Ovary (tissue), 9 donors: Measurements from ENCODE around the gene DAP. TPM values are rescaled to one million over a fixed set of nuclear protein-coding genes. Genes with fewer than 3 reads are reported as not detected.

Source experiments
- DNase-seq, 5 donors: peaks; one replicate each; pipeline ENCODE4 v3.0.0-alpha.2; 2019 to 2020
- H3K27ac ChIP-seq, 2 donors: fragments of 200-600 bp; one replicate each; pipeline versions ENCODE4 v1.5.1 to v1.8.0; 2019 to 2022
- H3K27me3 ChIP-seq: fragments of 200-600 bp; one replicate; pipeline ENCODE4 v1.8.0; 2022
- H3K36me3 ChIP-seq: fragments of 200-600 bp; sonication (generic); one replicate; pipeline ENCODE4 v1.5.1; 2019
- H3K4me1 ChIP-seq: one replicate; pipeline ENCODE4 v1.8.1; 2013; ENCODE audit warnings: mild to moderate bottlenecking, moderate library complexity; ENCODE audit not compliant: insufficient read depth
- H3K4me3 ChIP-seq: fragments of 200-600 bp; sonication (generic); one replicate; pipeline ENCODE4 v1.5.1; 2017
- H3K9me3 ChIP-seq, 2 donors: fragments of 200-600 bp in 1 of 2; sonication (generic) in 1 of 2; one replicate each; pipeline versions ENCODE4 v1.5.1 to v1.8.1; 2013 to 2019; ENCODE audit warnings: mild to moderate bottlenecking in 1 of 2, moderate library complexity in 1 of 2
- EP300 ChIP-seq: sonication (generic); formaldehyde crosslinking; IDR thresholded peaks from one replicate; pipeline ENCODE4 v1.6.1; 2017; ENCODE audit warnings: antibody characterized with exemption
- POLR2A ChIP-seq: fragments of 450-650 bp; IDR thresholded peaks from one replicate; pipeline ENCODE4 v1.6.1; 2017; ENCODE audit warnings: antibody characterized with exemption, mild to moderate bottlenecking, moderate library complexity
- WGBS, 3 donors: extraction: QIAGEN DNeasy Blood & Tissue Kit in 1 of 3; methylation state at CpG; one replicate each; pipeline versions ENCODE4 v1.1.5 to v1.1.7; 2013 to 2017; 5-methylcytosine and 5-hydroxymethylcytosine counted together
- intact Hi-C, 4 donors: fragments of 100-400 bp; cut with DNase I; formaldehyde crosslinking; loops; one replicate each; pipeline versions ENCODE4 v1.11.0 to v1.15.1; 2022 to 2023
- polyA plus RNA-seq, 2 donors: library from polyadenylated mRNA; stranded (reverse); fragments of 200-250 nt in 1 of 2; fragments of 350-450 nt in 1 of 2; fragmentation: Illumina TruSeq in 1 of 2; extraction: RNeasy Lipid Tissue Mini Kit (QIAGEN cat#74804) in 1 of 2; gene quantifications; one replicate each; pipeline ENCODE4 v1.2.3, GENCODE V29; 2013 to 2014
- total RNA-seq, 7 donors: library from RNA; depleted of rRNA in 2 of 7; stranded (reverse); fragments of >200 nt in 2 of 7; fragmentation: NEBNext Ultra II Directional in 3 of 7; extraction: Animal tissue kit (Norgen Biotek cat#: 25700) in 3 of 7; gene quantifications; one replicate each; pipeline versions ENCODE4 v1.1.0 to v1.2.4, GENCODE V29; 2016 to 2023
- TF ChIP-seq, protein P1 (sequence below), 3 donors: fragments of 450-650 bp in 2 of 3; fragments of 200-600 bp in 1 of 3; IDR thresholded peaks; one replicate each; pipeline versions ENCODE4 v1.5.1 to v1.8.0; 2016 to 2022; ENCODE audit warnings: antibody characterized with exemption in 3 of 3, mild to moderate bottlenecking in 1 of 3
- donor health status: DM: no; HTN: no; CAD: no; lungs with moderate emphysema.
- donor health status: DM: no; HTN: no; CAD: no.
- donor health status: Bipolar disorder and iron deficiency.
- donor health status: DM: yes; HTN: yes; CAD: no.
- donor health status: DM: no; HTN: no; CAD: no.
- donor health status: DM: yes; HTN: yes; CAD: no.

DAP gene
- total and polyA plus RNA-seq, 9 donors = 32.0 to 159 (median 88.5) TPM

DNA sequence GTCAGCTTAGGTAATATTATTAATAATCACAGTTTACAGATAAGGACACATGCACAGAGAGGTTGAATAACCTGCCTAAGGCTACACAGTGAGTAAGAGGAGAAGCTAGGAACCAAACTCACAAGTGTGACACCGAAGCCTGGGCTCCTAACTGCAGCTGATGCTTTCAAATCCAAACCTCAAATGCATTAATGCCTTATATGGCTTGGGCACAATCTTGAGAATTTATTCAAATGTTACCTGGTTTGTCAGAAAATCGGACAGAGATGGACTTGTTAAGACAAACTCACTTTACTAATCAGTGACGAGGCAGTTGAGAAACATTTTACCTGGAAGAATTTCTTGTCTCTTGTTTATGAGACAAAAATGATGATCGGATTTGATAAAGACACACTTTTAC, 54.7 kb downstream of the DAP start:
- TF ChIP-seq, protein P1, sequence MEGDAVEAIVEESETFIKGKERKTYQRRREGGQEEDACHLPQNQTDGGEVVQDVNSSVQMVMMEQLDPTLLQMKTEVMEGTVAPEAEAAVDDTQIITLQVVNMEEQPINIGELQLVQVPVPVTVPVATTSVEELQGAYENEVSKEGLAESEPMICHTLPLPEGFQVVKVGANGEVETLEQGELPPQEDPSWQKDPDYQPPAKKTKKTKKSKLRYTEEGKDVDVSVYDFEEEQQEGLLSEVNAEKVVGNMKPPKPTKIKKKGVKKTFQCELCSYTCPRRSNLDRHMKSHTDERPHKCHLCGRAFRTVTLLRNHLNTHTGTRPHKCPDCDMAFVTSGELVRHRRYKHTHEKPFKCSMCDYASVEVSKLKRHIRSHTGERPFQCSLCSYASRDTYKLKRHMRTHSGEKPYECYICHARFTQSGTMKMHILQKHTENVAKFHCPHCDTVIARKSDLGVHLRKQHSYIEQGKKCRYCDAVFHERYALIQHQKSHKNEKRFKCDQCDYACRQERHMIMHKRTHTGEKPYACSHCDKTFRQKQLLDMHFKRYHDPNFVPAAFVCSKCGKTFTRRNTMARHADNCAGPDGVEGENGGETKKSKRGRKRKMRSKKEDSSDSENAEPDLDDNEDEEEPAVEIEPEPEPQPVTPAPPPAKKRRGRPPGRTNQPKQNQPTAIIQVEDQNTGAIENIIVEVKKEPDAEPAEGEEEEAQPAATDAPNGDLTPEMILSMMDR (IDR thresholded peaks at IDR 0.05) = no peak
- TF ChIP-seq EP300 (no peak), POLR2A (no peak)
- no peak for DNase-seq
- 94 to 95% (median 95%) methylated on average over 4 of the region's 4 CpGs for WGBS, 3 donors
- no peak overlapping the region for H3K27ac ChIP-seq
- peaks cover 17% of the 10 kb centered on the region for H3K4me1 ChIP-seq
- no peaks in the 10 kb centered on the region for H3K36me3 ChIP-seq
- no peaks in the 10 kb centered on the region for H3K9me3 ChIP-seq
- H3K27me3 ChIP-seq = no peaks in the 10 kb centered on the region
- no peak overlapping the region for H3K4me3 ChIP-seq
- intact Hi-C loops = no loop called here

GRCh38 chr5:10705747-10706146, 55.3 kb downstream of the DAP start:
- intact Hi-C loops = no loop called here
- DNase-seq = no peak
- WGBS, 3 donors = 90 to 95% (median 90%) methylated on average over 2 of the region's 2 CpGs
- TF ChIP-seq EP300 = no peak
- no peak for TF ChIP-seq POLR2A
- TF ChIP-seq, protein P1 (IDR thresholded peaks at IDR 0.05) = no peak
- Histone ChIP-seq H3K27me3 (no peaks in the 10 kb centered on the region), H3K9me3 (no peaks in the 10 kb centered on the region), H3K36me3 (no peaks in the 10 kb centered on the region), H3K4me1 (peaks cover 17% of the 10 kb centered on the region), H3K4me3 (no peak overlapping the region), H3K27ac (no peak overlapping the region)

- WGBS, 3 donors = 79 to 84% (median 83%) methylated on average over 10 of the region's 10 CpGs
- Histone ChIP-seq H3K27me3 (no peaks in the 10 kb centered on the region), H3K4me3 (no peak overlapping the region), H3K9me3 (no peaks in the 10 kb centered on the region), H3K4me1 (peaks cover 17% of the 10 kb centered on the region), H3K36me3 (no peaks in the 10 kb centered on the region), H3K27ac (no peak overlapping the region)
- intact Hi-C loops = no loop called here
- no peak for DNase-seq
- TF ChIP-seq, protein P1 (IDR thresholded peaks at IDR 0.05) = no peak
- TF ChIP-seq EP300 (no peak), POLR2A (no peak)
Measured at GRCh38 chr5:10704949-10705621, 55.9 kb downstream of the DAP start.

GRCh38 chr5:10703676-10704075, 57.4 kb downstream of the DAP start:
- DNase-seq = peak in 3 of 5 donors; percentile 37 to 50 (median 42)
- peaks cover 17% of the 10 kb centered on the region for H3K4me1 ChIP-seq
- H3K27me3 ChIP-seq = no peaks in the 10 kb centered on the region
- WGBS, 3 donors = 73 to 82% (median 75%) methylated on average over 5 of the region's 5 CpGs
- intact Hi-C loops = no loop called here
- no peak overlapping the region for H3K27ac ChIP-seq
- H3K9me3 ChIP-seq = no peaks in the 10 kb centered on the region
- TF ChIP-seq, protein P1 (IDR thresholded peaks at IDR 0.05) = no peak
- TF ChIP-seq POLR2A (no peak), EP300 (no peak)
- H3K36me3 ChIP-seq = no peaks in the 10 kb centered on the region
- no peak overlapping the region for H3K4me3 ChIP-seq
